Hepatocyte (in vitro differentiated cells): ENCODE data around the gene HRK.

Source experiments
- CTCF ChIP-seq: fragments of 200-600 bp; sonication (generic); IDR thresholded peaks from 2 replicates; pipeline ENCODE4 v1.5.1; 2016; ENCODE audit warnings: antibody characterized with exemption, mild to moderate bottlenecking; ENCODE audit not compliant: poor library complexity
- EZH2 ChIP-seq: fragments of 200-600 bp; sonication (generic); IDR thresholded peaks from 2 replicates; pipeline ENCODE4 v1.6.1; 2016; ENCODE audit warnings: antibody characterized with exemption, mild to moderate bottlenecking, borderline replicate concordance

GRCh38 chr12:116910645-116911451 is 29.6 kb upstream of the HRK start, which contains the start of gene FBXW8:
- TF ChIP-seq CTCF (no peak), EZH2 (no peak)
